ENCODE measurements around the gene FREM3. TPM values are rescaled to one million over a fixed set of nuclear protein-coding genes. Genes with fewer than 3 reads are reported as not detected.

FREM3 gene
- total RNA-seq, 4 donors from 2014 or later, result 1.9 TPM; not detected in 3

DNA sequence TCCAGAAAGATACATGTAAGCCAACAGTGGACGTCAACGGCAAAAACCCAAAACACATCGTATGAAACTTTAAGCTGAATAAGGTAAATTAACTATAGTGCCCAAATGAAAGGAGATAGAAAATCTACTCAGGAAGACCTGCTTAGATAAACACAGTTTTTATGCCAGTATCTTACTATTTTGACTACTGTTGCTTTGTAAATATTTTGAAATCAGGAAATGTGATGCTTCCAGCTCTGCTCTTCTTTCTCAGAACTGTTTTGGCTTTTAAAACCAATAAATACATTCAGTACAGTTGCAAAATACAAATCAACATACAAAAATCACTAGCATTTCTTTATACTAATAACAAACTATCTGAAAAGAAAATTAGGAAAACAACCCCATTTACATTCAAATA lies 103.2 kb downstream of the FREM3 start:
- H3K4me3 ChIP-seq, result no peak overlapping the region

DNA sequence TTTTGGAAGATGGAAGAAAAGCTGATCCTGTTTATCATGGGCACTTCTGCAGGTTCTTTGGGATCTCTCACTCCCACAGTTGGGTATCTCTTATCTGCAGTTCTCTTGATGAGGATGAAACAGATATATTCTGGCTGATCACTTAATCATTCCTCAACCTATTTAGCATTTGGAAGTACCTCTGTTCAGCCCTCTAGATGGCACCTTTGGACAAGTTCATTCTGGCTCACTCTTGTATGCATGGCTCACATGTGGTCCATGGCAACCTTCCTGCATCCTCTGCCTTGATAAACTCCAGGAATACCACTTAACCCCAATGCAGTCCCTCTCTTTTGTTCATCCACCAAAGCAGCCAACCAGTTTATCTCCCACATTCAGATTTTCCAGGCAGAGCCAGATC lies 112.8 kb downstream of the FREM3 start:
- Histone ChIP-seq H3K4me1 (no peaks in the 10 kb centered on the region), H3K4me3 (no peak overlapping the region), H3K27me3 (no peaks in the 10 kb centered on the region), H3K27ac (no peak overlapping the region), H3K9me3 (no peaks in the 10 kb centered on the region), H3K36me3 (no peaks in the 10 kb centered on the region)
- DNase-seq, result no peak
- TF ChIP-seq POLR2A (IDR thresholded peaks at IDR 0.05), result no peak
- intact Hi-C loops (cut with DNase I; ENCODE audit: low total_unique reads), result no loop called here

More for the DNA sequence above, 103.2 kb downstream of the FREM3 start:
- TF ChIP-seq, protein P1, sequence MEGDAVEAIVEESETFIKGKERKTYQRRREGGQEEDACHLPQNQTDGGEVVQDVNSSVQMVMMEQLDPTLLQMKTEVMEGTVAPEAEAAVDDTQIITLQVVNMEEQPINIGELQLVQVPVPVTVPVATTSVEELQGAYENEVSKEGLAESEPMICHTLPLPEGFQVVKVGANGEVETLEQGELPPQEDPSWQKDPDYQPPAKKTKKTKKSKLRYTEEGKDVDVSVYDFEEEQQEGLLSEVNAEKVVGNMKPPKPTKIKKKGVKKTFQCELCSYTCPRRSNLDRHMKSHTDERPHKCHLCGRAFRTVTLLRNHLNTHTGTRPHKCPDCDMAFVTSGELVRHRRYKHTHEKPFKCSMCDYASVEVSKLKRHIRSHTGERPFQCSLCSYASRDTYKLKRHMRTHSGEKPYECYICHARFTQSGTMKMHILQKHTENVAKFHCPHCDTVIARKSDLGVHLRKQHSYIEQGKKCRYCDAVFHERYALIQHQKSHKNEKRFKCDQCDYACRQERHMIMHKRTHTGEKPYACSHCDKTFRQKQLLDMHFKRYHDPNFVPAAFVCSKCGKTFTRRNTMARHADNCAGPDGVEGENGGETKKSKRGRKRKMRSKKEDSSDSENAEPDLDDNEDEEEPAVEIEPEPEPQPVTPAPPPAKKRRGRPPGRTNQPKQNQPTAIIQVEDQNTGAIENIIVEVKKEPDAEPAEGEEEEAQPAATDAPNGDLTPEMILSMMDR (IDR thresholded peaks at IDR 0.05), result no peak
- TF ChIP-seq POLR2A (IDR thresholded peaks at IDR 0.05), result no peak
- intact Hi-C loops (cut with DNase I; ENCODE audit: low total_unique reads), result no loop called here
- Histone ChIP-seq H3K4me1 (no peaks in the 10 kb centered on the region), H3K27me3 (no peaks in the 10 kb centered on the region), H3K36me3 (no peaks in the 10 kb centered on the region), H3K27ac (no peak overlapping the region), H3K9me3 (no peaks in the 10 kb centered on the region)
- no peak for DNase-seq

DNA sequence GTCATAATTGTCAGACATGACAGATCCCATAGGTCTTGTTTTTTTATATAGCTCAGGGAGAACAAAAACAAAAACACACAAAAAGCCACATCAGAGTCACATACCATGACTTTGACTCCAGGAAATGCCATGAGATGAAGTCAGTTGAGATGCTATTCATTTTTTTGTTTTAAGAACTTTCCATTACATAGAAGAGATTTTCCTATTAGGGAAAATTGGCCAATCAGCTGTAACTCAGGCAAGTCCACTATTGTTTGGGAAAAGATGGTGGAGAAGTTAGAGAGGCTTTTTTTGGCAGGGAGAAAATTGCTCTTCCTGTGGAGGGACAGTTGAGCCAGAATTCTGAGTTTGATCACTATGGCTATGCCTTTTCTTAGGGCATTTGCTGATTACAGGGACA lies 114.4 kb downstream of the FREM3 start:
- Histone ChIP-seq H3K27me3 (no peaks in the 10 kb centered on the region), H3K36me3 (no peaks in the 10 kb centered on the region), H3K4me3 (no peak overlapping the region), H3K9me3 (peaks cover 0 to 2% of the 10 kb centered on the region in 2 donors), H3K4me1 (no peaks in the 10 kb centered on the region), H3K27ac (no peak overlapping the region)
- TF ChIP-seq, protein P1 (IDR thresholded peaks at IDR 0.05), result no peak
- no peak for TF ChIP-seq POLR2A (IDR thresholded peaks at IDR 0.05)
- no peak for DNase-seq
- intact Hi-C loops (cut with DNase I; ENCODE audit: low total_unique reads), result no loop called here

DNA sequence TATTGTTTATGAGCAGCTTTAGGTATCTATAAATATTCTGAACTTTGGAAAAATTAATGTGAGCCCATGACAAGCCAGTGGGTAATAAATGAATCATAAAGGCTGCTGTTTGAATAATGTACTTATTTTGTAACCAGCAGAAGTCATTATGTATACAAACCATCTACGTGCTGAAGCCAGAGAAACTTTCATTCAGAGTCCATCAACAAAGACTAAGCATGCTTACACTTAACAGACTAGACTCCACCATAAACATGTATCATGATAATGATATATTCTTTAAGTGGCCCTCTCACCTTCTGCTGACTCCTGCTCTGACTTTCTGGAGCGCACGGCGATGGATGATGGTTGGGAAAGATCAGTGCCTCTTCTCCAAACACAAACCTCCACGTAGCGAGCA lies 114.9 kb downstream of the FREM3 start:
- intact Hi-C loops (cut with DNase I; ENCODE audit: low total_unique reads), result no loop called here
- no peaks in the 10 kb centered on the region for H3K36me3 ChIP-seq
- no peak for DNase-seq
- H3K4me1 ChIP-seq, result no peaks in the 10 kb centered on the region
- no peak overlapping the region for H3K4me3 ChIP-seq
- TF ChIP-seq POLR2A (IDR thresholded peaks at IDR 0.05), result no peak
- TF ChIP-seq, protein P1 (IDR thresholded peaks at IDR 0.05), result no peak
- H3K27me3 ChIP-seq, result no peaks in the 10 kb centered on the region
- no peak overlapping the region for H3K27ac ChIP-seq
- H3K9me3 ChIP-seq, result peaks cover 0 to 2% of the 10 kb centered on the region in 2 donors

DNA sequence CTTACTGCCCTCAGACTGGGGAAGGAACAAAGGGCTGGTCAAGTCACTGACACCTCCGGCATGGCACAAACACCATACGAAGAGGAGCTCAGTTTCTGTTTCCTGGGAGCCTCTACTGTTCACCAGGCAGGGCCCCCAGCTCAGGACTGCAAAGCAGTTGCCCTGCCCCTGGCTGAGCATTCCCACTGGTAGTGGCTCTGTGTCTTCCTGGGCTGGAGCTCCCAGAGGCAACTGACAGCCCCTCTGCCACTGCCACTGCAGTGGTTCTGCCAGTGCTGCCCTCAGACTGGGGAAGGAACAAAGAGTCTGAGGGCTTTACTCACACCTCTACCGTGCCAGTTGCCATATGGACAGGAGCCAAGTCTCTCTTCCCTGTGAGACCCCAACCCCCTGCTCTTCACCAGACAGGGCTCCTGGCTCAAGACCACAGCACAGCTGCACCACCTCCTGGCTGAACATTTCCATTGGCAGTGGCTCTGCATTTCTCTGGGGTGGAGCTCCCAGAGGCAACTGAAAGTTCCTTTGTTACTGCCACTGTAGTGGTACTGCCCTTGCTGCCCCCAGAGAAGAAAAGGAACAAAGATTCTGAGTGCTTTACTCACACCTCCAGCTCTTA lies 119.0 kb downstream of the FREM3 start:
- Histone ChIP-seq H3K9me3 (peaks cover 0 to 2% of the 10 kb centered on the region in 2 donors), H3K4me1 (no peaks in the 10 kb centered on the region), H3K36me3 (no peaks in the 10 kb centered on the region), H3K27me3 (no peaks in the 10 kb centered on the region), H3K4me3 (no peak overlapping the region), H3K27ac (no peak overlapping the region)
- no peak for DNase-seq
- TF ChIP-seq, protein P1 (IDR thresholded peaks at IDR 0.05), result no peak
- no peak for TF ChIP-seq POLR2A (IDR thresholded peaks at IDR 0.05)
- intact Hi-C loops (cut with DNase I; ENCODE audit: low total_unique reads), result no loop called here

DNA sequence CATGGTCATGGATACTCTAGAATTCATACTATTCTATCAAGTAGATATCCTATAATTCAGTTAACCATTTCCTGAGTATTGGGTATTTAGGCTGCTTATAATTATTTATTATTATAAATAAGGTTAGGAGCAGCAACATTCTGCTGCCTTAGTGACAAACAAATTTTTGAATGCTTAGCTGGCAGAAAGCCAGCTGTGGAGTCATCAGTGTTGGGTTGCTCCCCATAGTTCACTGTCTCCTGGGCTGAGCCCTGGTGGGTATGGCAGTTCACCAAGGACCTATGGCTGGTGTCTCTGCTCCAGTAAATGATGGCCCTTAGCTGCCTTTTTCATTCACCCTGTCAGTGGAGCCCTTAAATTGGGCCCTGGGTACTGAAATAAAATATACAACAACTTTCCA lies 125.1 kb downstream of the FREM3 start:
- intact Hi-C loops (cut with DNase I; ENCODE audit: low total_unique reads), result no loop called here
- DNase-seq, result no peak

More for the DNA sequence above, 125.1 kb downstream of the FREM3 start:
- Histone ChIP-seq H3K36me3 (no peaks in the 10 kb centered on the region), H3K4me3 (no peak overlapping the region), H3K4me1 (no peaks in the 10 kb centered on the region), H3K27ac (no peak overlapping the region), H3K9me3 (no peaks in the 10 kb centered on the region), H3K27me3 (no peaks in the 10 kb centered on the region)
- TF ChIP-seq, protein P1 (IDR thresholded peaks at IDR 0.05), result no peak
- TF ChIP-seq POLR2A (IDR thresholded peaks at IDR 0.05), result no peak

All from uterus (tissue), 4 donors.